HG03108 (cell line): ENCODE data around the gene PLXND1.
"Not testable (repeated sequence)": the region's sequence is repeated elsewhere in the genome, so short reads cannot be mapped to it uniquely, and the experiment has no call there.

Source experiments
- ATAC-seq: cut with Tn5 transposase; IDR thresholded peaks from one replicate; pipeline ENCODE4 v1.9.1; 2021; ENCODE audit warnings: moderate library complexity; ENCODE audit not compliant: unreplicated experiment

PLXND1 gene

GRCh38 chr3:129606636-129607390 lies at the start of gene PLXND1:
Gene PLXND1, minus strand, starts transcription at chr3:129606676. Its CDS starts 37 bp downstream, at chr3:129606639.
- no peak for ATAC-seq

DNA sequence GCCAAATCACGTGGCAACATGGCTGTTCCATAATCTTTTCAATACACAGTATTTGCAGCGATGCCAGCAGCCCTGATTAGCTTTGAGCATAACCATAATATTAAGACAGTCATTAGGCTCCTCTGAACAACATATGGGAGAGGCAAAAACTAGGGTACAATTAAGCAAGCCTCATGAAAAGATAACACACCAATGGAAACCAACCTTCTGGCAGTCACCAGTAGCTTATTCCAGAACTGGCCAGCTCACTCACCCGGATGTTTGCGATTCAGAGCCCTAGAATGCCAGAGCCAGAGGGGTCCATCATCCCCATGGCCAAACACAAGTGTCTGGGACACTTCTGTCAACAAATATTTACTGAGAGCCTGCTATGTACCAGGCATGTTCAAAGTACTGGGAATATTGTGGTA lies 48.8 kb upstream of the PLXND1 start:
- no peak for ATAC-seq

- ATAC-seq = no peak
These were observed 47.7 kb upstream of the PLXND1 start for GRCh38 chr3:129654131-129654530.

DNA sequence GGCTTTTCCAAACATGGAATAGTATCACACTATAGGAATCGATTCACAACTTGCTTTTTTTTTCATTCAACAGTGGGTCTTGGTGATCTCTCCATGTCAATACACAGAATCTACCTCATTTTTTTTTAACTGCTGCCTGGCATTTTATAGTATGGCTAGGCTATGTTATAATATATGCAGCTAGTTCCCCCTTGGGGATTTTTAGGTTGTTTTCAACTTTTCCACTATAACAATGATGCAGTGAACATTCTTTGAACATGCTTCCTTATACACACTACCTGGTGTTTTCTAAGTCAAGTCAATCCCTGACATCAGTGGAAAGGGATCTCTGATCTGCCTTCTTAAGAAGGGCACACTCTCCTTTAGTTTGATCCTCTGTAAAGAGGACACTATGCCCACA lies 46.5 kb upstream of the PLXND1 start:
- no peak for ATAC-seq

DNA sequence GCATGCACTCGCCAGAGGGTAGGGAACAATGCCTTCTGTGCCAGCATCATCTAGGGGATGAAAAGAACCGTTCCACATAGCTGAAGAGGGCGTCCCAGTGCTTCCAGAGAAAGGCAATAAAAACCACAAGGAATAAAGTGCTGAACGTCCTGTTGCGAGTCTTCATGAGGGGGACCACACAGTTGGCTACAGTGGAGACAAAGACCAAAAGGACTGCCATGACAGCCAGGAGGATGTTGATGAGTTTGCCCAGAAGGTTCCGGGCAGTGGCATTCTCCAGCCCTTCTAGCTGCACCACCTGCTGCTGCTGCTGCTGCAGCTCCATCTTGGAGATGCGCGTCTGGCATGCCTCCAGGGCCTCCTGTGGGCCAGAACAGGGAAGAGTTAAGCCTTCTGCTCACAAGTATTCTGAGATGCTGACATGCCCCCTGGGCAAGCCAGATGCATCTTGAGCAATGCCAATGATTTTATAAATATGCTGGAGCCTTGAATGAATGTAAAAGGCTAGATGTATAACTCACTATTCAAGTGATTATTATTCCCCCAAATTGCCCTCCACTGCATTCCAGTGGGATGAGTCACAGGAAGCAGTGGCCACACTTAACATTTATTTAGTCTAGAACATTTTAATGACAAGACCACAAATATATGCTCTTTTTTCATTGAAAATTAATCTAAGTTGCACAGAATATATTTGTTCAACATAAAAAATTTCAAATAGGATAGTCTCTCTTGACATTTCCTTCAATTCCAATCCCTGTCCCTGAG lies 45.1 kb upstream of the PLXND1 start:
- ATAC-seq = no peak

GRCh38 chr3:129650256-129650872 lies 43.9 kb upstream of the PLXND1 start:
- ATAC-seq = no peak

- ATAC-seq = no peak
These were observed 41.9 kb upstream of the PLXND1 start for GRCh38 chr3:129648391-129648790.

DNA sequence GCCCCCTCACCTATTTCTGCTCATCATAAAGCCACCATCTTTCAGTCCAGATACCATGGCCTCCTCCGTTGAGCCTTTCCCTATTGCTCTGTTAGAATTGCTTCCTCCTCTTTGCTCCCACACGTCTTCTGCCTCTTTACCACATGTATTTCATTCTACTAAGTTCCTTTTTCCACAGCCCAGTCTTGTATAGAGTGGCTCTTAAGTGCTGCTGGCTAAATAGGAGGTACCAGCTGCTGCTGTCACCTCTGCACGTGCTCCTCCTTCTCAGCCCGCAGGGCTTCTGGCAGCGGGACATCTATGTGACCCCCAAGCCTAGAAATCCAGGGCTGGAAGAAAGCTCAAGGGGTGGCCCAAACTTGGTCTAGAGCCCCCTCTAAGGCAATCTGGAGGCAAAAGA lies 38.8 kb upstream of the PLXND1 start:
- no peak for ATAC-seq

DNA sequence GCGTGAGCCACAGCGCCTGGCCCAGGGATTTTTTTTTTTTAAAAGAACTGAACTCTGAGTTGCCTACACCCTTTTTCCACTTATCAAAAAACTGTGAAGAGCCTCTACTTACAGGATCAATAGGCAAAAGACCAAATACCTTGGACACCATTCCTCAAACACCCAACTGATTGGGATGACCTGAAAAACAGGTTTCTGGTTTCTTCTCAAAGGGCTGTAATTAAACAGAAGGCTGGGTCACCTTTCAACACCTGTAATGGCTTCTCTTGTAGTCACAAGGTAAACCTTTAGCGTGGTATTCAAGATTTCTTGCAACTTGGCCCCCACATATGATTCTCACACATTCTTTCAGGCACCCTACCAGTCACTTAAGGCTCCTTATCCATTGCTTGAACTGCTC lies 38.4 kb upstream of the PLXND1 start:
- ATAC-seq = no peak

- not testable (repeated sequence) for ATAC-seq
These were observed 35.2 kb upstream of the PLXND1 start for GRCh38 chr3:129641567-129642260.

- not testable (repeated sequence) for ATAC-seq
These were observed 34.5 kb upstream of the PLXND1 start for GRCh38 chr3:129640985-129641384.

DNA sequence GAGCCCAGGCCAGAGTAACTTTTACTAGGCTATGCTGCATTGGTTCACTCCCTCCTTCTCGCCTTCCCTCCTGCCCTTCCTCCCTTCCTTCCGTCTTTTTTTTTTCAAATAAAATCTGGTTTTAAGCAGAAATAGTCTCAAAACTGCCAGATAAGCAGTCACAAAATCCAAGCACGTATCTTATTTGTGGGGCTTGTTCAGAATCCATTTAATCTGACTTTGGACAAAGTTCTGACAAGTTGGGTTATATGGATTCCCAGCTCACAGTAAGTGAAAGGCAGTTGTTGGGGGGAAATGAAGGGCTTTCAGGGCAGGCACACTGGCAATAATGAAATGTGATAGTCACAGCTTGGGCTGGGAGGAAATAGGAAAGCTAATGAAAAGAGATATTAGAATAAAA lies 32.0 kb upstream of the PLXND1 start:
- no peak for ATAC-seq

DNA sequence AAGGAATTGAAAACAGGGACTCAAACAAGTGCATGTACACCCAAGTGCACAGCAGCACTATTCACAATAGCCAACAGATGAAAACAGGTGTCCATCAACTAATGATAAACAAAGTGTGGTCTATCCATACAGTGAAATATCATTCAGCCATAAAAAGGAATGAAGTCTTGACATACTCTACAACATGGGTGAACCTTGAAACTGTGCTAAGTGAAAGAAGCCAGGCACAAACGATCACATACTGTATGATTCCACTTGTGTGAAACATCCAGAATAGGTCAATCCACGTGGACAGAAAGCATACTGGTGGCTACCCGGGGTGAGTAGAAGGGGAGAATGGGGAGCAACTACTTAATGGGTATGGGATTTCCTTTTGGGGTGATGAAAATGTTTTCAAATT lies 29.6 kb upstream of the PLXND1 start:
- ATAC-seq = no peak

DNA sequence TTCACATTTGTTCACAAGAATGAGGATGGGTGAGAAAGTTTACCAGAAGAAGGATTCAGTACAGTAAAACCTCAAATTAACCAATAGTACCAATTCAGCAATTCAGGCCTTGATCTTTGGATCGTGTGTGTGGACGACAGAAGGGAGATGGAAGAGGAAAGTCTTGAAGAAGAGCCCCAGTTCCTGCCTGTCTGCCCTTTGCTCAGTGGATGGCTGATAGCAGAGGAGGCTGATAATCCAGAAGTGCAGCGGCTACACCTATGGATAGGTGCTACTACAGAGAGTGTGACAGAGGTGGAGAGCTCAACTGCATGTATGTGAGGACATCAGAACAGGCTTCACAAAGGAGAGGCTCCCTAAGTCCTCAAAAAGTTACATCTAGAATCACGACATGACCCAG lies 29.2 kb upstream of the PLXND1 start:
- no peak for ATAC-seq

DNA sequence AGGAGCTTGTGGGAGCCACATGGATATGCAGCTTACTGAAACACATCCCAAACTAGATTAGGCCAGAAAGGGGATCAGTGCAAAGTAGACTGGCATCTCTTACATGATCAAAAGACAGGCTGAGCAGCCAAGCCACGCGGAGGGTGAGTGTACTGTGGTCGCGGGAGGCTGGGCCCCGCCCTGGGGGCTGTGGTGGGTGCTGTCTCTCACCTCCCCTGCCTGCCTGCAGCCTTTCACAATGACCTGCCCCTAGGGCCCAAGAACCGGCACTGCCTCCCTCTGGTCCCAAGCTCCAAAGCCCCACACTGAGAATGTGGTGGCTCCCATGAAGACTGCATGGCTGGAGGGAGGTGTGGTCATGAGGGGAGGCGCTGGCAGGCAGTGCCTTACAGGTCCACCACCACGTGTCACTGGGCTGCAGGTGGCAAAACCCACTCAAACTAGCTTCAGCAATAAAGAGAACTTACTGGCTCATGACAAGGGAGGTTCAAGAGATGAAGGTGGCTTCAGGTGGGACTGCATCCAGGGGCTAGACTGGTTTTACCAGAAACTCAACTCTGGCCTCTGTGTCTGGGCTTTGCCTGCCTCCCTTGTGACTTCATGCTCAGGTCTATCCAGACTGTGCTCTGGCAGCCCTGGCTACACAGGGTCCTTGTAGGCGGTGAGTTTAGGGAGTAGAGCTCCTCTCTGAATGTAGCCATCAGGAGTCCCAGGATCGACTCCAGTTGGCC lies 27.4 kb upstream of the PLXND1 start:
- no peak for ATAC-seq

- ATAC-seq = no peak
These were observed 26.5 kb upstream of the PLXND1 start for GRCh38 chr3:129632977-129633376.

DNA sequence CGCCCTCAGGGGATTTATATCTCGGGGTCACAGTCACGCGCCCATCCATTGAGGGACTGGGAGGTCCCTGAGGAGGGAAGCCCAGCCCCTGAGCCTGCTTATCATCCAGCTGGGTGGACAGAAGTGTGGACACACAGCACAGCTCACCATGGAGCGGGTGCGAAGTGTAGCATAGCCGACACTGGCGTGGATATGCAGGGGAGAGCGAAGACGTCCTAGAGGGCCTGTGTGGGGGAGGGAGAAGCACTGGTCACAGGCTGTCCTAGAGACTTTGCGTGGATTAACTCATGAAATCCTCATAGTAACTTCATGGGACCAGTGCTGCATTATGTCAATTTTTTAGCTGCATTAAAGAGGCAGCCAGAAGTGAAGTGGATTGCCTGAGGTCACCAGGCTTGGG lies 26.1 kb upstream of the PLXND1 start:
- no peak for ATAC-seq

- ATAC-seq = no peak
These were observed 25.6 kb upstream of the PLXND1 start for GRCh38 chr3:129632056-129632455.

DNA sequence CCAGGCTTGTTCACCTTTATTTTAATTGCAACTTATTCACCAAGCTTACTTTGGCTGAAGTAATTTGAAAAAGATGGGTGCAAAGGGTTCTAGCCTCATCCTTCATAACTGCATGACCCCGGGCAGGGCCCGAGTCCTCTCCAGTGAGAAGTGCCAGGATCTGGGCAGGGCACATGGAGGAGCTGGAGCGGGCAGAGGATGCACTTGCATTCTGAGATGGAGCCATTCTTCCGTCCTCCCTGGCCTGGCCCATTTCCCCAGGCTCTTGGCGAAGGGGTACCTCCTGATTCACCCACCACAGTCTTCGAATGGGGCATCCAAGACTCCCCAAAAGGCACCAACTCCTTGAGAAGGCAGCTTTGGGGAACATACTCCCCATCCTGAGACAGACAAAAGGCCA lies 22.5 kb upstream of the PLXND1 start:
- no peak for ATAC-seq

DNA sequence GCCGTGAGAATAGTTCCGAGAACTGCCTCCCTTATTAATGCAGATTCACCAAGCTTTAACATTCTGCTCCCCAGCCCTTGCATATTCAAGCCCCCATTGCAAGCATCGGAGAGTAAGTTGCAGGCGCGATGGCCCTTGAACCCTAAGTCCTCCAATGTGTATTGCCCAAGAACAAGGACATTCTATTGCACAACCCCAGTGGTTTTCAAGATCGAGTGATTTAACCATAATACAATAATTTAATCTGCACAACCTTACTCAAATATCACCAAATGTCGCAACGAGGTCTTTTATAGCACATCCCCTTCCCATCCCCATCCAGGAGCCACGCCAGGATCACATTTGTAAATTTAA lies 21.7 kb upstream of the PLXND1 start:
- ATAC-seq = no peak
